Mesothelial cell of epicardium (in vitro differentiated cells): ENCODE data around the gene PBX4. TPM values are rescaled to one million over a fixed set of nuclear protein-coding genes. Genes with fewer than 3 reads are reported as not detected.

Experiments used
- DNase-seq, 2 experiments: peaks; one replicate each; pipeline ENCODE4 v3.0.0; 2021; ENCODE audit warnings: low spot score in 2 of 2; ENCODE audit not compliant: unreplicated experiment in 2 of 2
- H3K27ac Mint-ChIP-seq: 2 replicates; pipeline ENCODE4 v1.8.0; 2021; ENCODE audit warnings: mixed read lengths
- H3K27me3 Mint-ChIP-seq: 2 replicates; pipeline ENCODE4 v1.8.0; 2021; ENCODE audit warnings: low read depth, mixed read lengths
- H3K36me3 Mint-ChIP-seq: 2 replicates; pipeline ENCODE4 v1.8.0; 2021; ENCODE audit warnings: mixed read lengths
- H3K4me1 Mint-ChIP-seq: 2 replicates; pipeline ENCODE4 v1.8.0; 2021; ENCODE audit warnings: mixed read lengths
- H3K4me3 Mint-ChIP-seq: 2 replicates; pipeline ENCODE4 v1.8.0; 2021; ENCODE audit warnings: mild to moderate bottlenecking, moderate library complexity, mixed read lengths
- H3K9me3 Mint-ChIP-seq: 2 replicates; pipeline ENCODE4 v1.8.0; 2021; ENCODE audit warnings: mixed read lengths
- total RNA-seq: library from RNA; stranded (reverse); gene quantifications from 3 replicates; pipeline ENCODE4 v1.2.1, GENCODE V29; 2021
- TF ChIP-seq, protein P1 (sequence below): fragments of 200-600 bp; sonication (generic); IDR thresholded peaks from one replicate; pipeline ENCODE4 v1.5.0; 2021; ENCODE audit warnings: antibody characterized with exemption; ENCODE audit not compliant: unreplicated experiment

PBX4 gene
- total RNA-seq, 1 donor from 2014 or later = 12.8 TPM

DNA sequence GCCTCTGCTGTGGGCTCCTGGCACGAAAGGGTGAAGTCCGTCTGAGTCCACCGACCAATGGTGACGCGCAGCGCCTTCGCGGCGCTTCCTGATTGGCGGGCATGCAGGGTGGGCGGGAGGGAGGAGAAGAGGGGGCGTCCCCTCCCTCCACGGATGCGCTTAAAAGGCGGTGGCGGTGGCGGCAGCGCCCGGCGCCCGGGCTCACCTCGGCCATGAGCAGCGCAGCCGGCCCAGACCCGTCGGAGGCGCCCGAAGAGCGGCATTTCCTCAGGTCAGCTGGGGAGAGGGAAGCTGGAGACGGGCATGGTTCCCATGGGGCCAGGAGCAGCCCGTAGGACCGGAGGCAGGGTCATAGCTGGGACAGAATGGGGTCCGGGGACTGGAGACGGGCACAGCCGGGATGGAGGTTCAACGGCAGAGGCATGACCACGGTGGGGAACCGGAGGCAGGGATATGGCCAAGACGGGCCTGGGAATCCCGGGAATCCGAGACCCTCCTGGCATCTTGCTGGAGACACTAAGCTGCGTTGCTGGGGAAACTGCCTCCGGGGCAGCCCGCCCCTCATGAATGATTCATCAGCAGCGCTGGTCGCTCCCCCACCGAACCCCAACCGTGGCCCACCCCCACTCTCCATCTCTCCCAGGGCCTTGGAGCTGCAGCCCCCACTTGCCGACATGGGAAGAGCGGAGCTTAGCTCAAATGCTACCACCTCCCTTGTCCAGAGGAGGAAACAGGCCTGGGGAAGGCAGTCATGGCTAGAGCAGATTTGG lies 89.6 kb downstream of the PBX4 start, which contains the start of gene YJEFN3:
YJEFN3 (plus strand) TSS at position 191 of the 770 bp plus-strand sequence; CDS start at position 213, 22 bp downstream.
- Mint-ChIP-seq H3K27me3 (no peaks in the 10 kb centered on the region), H3K27ac (no peak within 1 kb of the TSS), H3K4me3 (no peak within 1 kb of the TSS), H3K36me3 (peaks cover 1% of the 10 kb centered on the region), H3K9me3 (no peaks in the 10 kb centered on the region), H3K4me1 (peaks cover 18% of the 10 kb centered on the region)
- TF ChIP-seq, protein P1, sequence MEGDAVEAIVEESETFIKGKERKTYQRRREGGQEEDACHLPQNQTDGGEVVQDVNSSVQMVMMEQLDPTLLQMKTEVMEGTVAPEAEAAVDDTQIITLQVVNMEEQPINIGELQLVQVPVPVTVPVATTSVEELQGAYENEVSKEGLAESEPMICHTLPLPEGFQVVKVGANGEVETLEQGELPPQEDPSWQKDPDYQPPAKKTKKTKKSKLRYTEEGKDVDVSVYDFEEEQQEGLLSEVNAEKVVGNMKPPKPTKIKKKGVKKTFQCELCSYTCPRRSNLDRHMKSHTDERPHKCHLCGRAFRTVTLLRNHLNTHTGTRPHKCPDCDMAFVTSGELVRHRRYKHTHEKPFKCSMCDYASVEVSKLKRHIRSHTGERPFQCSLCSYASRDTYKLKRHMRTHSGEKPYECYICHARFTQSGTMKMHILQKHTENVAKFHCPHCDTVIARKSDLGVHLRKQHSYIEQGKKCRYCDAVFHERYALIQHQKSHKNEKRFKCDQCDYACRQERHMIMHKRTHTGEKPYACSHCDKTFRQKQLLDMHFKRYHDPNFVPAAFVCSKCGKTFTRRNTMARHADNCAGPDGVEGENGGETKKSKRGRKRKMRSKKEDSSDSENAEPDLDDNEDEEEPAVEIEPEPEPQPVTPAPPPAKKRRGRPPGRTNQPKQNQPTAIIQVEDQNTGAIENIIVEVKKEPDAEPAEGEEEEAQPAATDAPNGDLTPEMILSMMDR = no peak
- DNase-seq = no peak

GRCh38 chr19:19527674-19528625 lies 90.5 kb downstream of the PBX4 start:
- no peak for DNase-seq
- no peak overlapping the region for H3K27ac Mint-ChIP-seq

DNA sequence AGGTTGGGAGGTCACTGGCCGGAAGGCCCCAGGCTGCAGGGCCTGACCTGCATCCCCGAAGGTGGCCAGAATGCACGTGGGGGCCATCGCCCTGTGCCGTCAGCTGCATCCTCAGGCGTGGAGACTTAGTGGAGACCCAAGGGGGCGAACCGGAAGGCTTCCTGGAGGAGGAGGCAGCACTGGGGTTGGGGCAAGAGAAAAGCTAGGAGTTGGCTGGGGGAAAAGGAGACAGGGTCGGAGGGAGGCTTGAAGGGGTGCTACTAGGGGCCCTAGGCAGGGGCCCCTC lies 91.2 kb downstream of the PBX4 start:
- Mint-ChIP-seq H3K9me3 (no peaks in the 10 kb centered on the region), H3K27me3 (no peaks in the 10 kb centered on the region)

More at GRCh38 chr19:19527674-19528625, 90.5 kb downstream of the PBX4 start:
- Mint-ChIP-seq H3K9me3 (no peaks in the 10 kb centered on the region), H3K4me3 (no peak overlapping the region), H3K4me1 (peaks cover 12% of the 10 kb centered on the region), H3K36me3 (peaks cover 3% of the 10 kb centered on the region), H3K27me3 (no peaks in the 10 kb centered on the region)
- TF ChIP-seq, protein P1 = no peak

DNA sequence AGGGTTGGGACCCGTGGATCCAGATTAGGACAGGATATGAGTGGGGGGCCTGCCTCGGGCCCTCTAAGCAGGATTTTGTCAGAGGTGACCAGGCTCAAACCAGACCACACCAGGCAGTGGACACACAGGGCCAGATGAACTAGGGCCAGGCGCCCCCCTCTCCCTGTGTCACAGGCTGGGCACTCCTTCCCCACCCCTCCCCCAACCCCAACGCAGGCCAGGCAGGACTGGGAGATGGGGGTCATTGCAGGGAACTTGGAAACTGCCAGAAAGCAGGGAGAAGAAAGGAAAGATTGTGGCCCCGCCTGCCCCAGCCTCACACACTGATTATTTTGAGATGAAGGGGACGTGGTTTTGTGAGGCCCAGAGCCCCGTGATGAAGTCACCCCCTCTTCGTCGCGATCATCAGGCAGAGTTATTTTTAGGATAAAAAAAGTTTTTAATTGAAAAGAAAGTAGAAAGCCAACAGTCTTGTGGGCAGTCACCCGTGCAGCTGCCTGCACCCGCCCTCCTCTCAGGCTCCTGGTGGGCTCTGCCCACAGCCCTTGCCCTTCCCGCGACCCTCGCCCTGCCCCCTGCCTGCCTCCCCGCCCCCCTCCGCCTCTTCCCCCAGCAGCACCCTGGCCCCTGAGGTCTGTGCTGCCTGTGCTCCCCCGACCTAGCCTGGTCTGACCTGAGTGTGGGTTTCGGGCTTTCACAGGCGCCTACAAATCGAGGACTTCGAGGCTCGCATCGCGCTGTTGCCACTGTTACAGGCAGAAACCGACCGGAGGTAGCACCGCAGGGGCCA lies 91.7 kb downstream of the PBX4 start:
- H3K4me1 Mint-ChIP-seq = peaks cover 6% of the 10 kb centered on the region
- H3K9me3 Mint-ChIP-seq = no peaks in the 10 kb centered on the region
- no peaks in the 10 kb centered on the region for H3K27me3 Mint-ChIP-seq
- no peak for DNase-seq
- peaks cover 6% of the 10 kb centered on the region for H3K36me3 Mint-ChIP-seq
- TF ChIP-seq, protein P1 = no peak
- no peak overlapping the region for H3K4me3 Mint-ChIP-seq
- no peak overlapping the region for H3K27ac Mint-ChIP-seq

More for the DNA sequence above, 91.2 kb downstream of the PBX4 start:
- no peak overlapping the region for H3K4me3 Mint-ChIP-seq
- H3K4me1 Mint-ChIP-seq = peaks cover 10% of the 10 kb centered on the region
- H3K27ac Mint-ChIP-seq = no peak overlapping the region
- TF ChIP-seq, protein P1 = no peak
- DNase-seq = no peak
- H3K36me3 Mint-ChIP-seq = peaks cover 6% of the 10 kb centered on the region

- Mint-ChIP-seq H3K27me3 (no peaks in the 10 kb centered on the region), H3K36me3 (peaks cover 9% of the 10 kb centered on the region), H3K9me3 (no peaks in the 10 kb centered on the region), H3K27ac (no peak overlapping the region), H3K4me1 (peaks cover 3% of the 10 kb centered on the region), H3K4me3 (no peak overlapping the region)
- DNase-seq = no peak
- TF ChIP-seq, protein P1 = no peak
Measured at GRCh38 chr19:19525611-19526380, 92.7 kb downstream of the PBX4 start.
